IPS-18a (cell line): Measurements from ENCODE around the gene PNO1.
"Not testable (repeated sequence)": the region's sequence is repeated elsewhere in the genome, so short reads cannot be mapped to it uniquely, and the experiment has no call there.

Experiments used
- H3K27ac ChIP-seq: one replicate; pipeline ENCODE4 v1.5.1; 2013; ENCODE audit warnings: low read length
- H3K27me3 ChIP-seq: one replicate; pipeline ENCODE4 v1.6.1; 2013; ENCODE audit warnings: mild to moderate bottlenecking, low read length; ENCODE audit not compliant: control insufficient read depth, insufficient read depth
- H3K36me3 ChIP-seq: one replicate; pipeline ENCODE4 v1.6.1; 2013; ENCODE audit warnings: low read depth, low read length; ENCODE audit not compliant: control insufficient read depth
- H3K4me1 ChIP-seq: one replicate; pipeline ENCODE4 v1.6.1; 2013; ENCODE audit warnings: low read depth, low read length; ENCODE audit not compliant: control insufficient read depth
- H3K4me3 ChIP-seq: one replicate; pipeline ENCODE4 v1.5.1; 2013; ENCODE audit warnings: low read length
- H3K9ac ChIP-seq: one replicate; pipeline ENCODE4 v1.6.1; 2013; ENCODE audit warnings: mild to moderate bottlenecking, low read length, moderate library complexity
- H3K9me3 ChIP-seq: one replicate; pipeline ENCODE4 v1.6.1; 2013; ENCODE audit warnings: low read depth, low read length; ENCODE audit not compliant: control insufficient read depth

PNO1 gene

GRCh38 chr2:68163641-68164040, 6.0 kb downstream of the PNO1 start:
- Histone ChIP-seq H3K36me3 (peaks cover 72% of the 10 kb centered on the region), H3K9ac (no peak overlapping the region), H3K4me3 (no peak overlapping the region), H3K9me3 (no peaks in the 10 kb centered on the region), H3K27me3 (no peaks in the 10 kb centered on the region), H3K4me1 (no peaks in the 10 kb centered on the region), H3K27ac (no peak overlapping the region)

- Histone ChIP-seq H3K9me3 (no peaks in the 10 kb centered on the region), H3K9ac (no peak overlapping the region), H3K4me3 (no peak overlapping the region), H3K36me3 (peaks cover 71% of the 10 kb centered on the region), H3K4me1 (no peaks in the 10 kb centered on the region), H3K27ac (no peak overlapping the region), H3K27me3 (no peaks in the 10 kb centered on the region)
These were observed 9.5 kb downstream of the PNO1 start for GRCh38 chr2:68167186-68167585.

GRCh38 chr2:68169308-68169707, 11.6 kb downstream of the PNO1 start:
- H3K36me3 ChIP-seq = peaks cover 55% of the 10 kb centered on the region
- H3K4me3 ChIP-seq = no peak overlapping the region
- no peaks in the 10 kb centered on the region for H3K27me3 ChIP-seq
- no peaks in the 10 kb centered on the region for H3K4me1 ChIP-seq
- no peak overlapping the region for H3K27ac ChIP-seq
- no peaks in the 10 kb centered on the region for H3K9me3 ChIP-seq
- no peak overlapping the region for H3K9ac ChIP-seq

- Histone ChIP-seq H3K27ac (no peak overlapping the region), H3K9me3 (no peaks in the 10 kb centered on the region), H3K4me1 (no peaks in the 10 kb centered on the region), H3K9ac (no peak overlapping the region), H3K27me3 (no peaks in the 10 kb centered on the region), H3K4me3 (no peak overlapping the region), H3K36me3 (peaks cover 55% of the 10 kb centered on the region)
These were observed 13.5 kb downstream of the PNO1 start for GRCh38 chr2:68171146-68171545.

- no peak overlapping the region for H3K27ac ChIP-seq
- no peaks in the 10 kb centered on the region for H3K27me3 ChIP-seq
- no peaks in the 10 kb centered on the region for H3K9me3 ChIP-seq
- H3K9ac ChIP-seq = no peak overlapping the region
- H3K4me3 ChIP-seq = no peak overlapping the region
- H3K36me3 ChIP-seq = peaks cover 53% of the 10 kb centered on the region
- no peaks in the 10 kb centered on the region for H3K4me1 ChIP-seq
These were observed 14.0 kb downstream of the PNO1 start for GRCh38 chr2:68171684-68172083.

- Histone ChIP-seq H3K36me3 (peaks cover 48% of the 10 kb centered on the region), H3K4me3 (no peak overlapping the region), H3K4me1 (no peaks in the 10 kb centered on the region), H3K9me3 (no peaks in the 10 kb centered on the region), H3K9ac (no peak overlapping the region), H3K27me3 (no peaks in the 10 kb centered on the region), H3K27ac (no peak overlapping the region)
These were observed 14.8 kb downstream of the PNO1 start for GRCh38 chr2:68172521-68172920.

GRCh38 chr2:68172990-68173700, 15.5 kb downstream of the PNO1 start:
- no peak overlapping the region for H3K4me3 ChIP-seq
- no peaks in the 10 kb centered on the region for H3K9me3 ChIP-seq
- H3K9ac ChIP-seq = no peak overlapping the region
- H3K36me3 ChIP-seq = peaks cover 47% of the 10 kb centered on the region
- no peaks in the 10 kb centered on the region for H3K4me1 ChIP-seq
- no peak overlapping the region for H3K27ac ChIP-seq
- H3K27me3 ChIP-seq = no peaks in the 10 kb centered on the region

GRCh38 chr2:68175210-68175609, 17.5 kb downstream of the PNO1 start:
- not testable (repeated sequence) for H3K4me3 ChIP-seq, H3K9ac ChIP-seq, H3K9me3 ChIP-seq, H3K27me3 ChIP-seq, H3K4me1 ChIP-seq, H3K27ac ChIP-seq
- H3K36me3 ChIP-seq = peaks cover 39% of the 10 kb centered on the region

- H3K4me3 ChIP-seq = no peak overlapping the region
- no peak overlapping the region for H3K27ac ChIP-seq
- H3K27me3 ChIP-seq = no peaks in the 10 kb centered on the region
- peaks cover 40% of the 10 kb centered on the region for H3K36me3 ChIP-seq
- H3K9ac ChIP-seq = no peak overlapping the region
- no peaks in the 10 kb centered on the region for H3K4me1 ChIP-seq
- no peaks in the 10 kb centered on the region for H3K9me3 ChIP-seq
These were observed 19.0 kb downstream of the PNO1 start for GRCh38 chr2:68176657-68177056.

GRCh38 chr2:68177541-68177940, 19.9 kb downstream of the PNO1 start:
- H3K27ac ChIP-seq = no peak overlapping the region
- no peaks in the 10 kb centered on the region for H3K9me3 ChIP-seq
- H3K4me3 ChIP-seq = no peak overlapping the region
- H3K27me3 ChIP-seq = no peaks in the 10 kb centered on the region
- H3K9ac ChIP-seq = no peak overlapping the region
- peaks cover 38% of the 10 kb centered on the region for H3K36me3 ChIP-seq
- no peaks in the 10 kb centered on the region for H3K4me1 ChIP-seq

GRCh38 chr2:68178432-68178831, 20.7 kb downstream of the PNO1 start:
- no peaks in the 10 kb centered on the region for H3K9me3 ChIP-seq
- H3K27me3 ChIP-seq = no peaks in the 10 kb centered on the region
- no peak overlapping the region for H3K4me3 ChIP-seq
- H3K9ac ChIP-seq = no peak overlapping the region
- peaks cover 38% of the 10 kb centered on the region for H3K36me3 ChIP-seq
- no peaks in the 10 kb centered on the region for H3K4me1 ChIP-seq
- H3K27ac ChIP-seq = no peak overlapping the region

- no peaks in the 10 kb centered on the region for H3K27me3 ChIP-seq
- H3K27ac ChIP-seq = no peak overlapping the region
- H3K4me3 ChIP-seq = no peak overlapping the region
- H3K4me1 ChIP-seq = no peaks in the 10 kb centered on the region
- no peak overlapping the region for H3K9ac ChIP-seq
- no peaks in the 10 kb centered on the region for H3K9me3 ChIP-seq
- H3K36me3 ChIP-seq = peaks cover 42% of the 10 kb centered on the region
These were observed 21.4 kb downstream of the PNO1 start for GRCh38 chr2:68178954-68179627.
